Measurements from ENCODE around the gene COL4A1. TPM values are rescaled to one million over a fixed set of nuclear protein-coding genes. Genes with fewer than 3 reads are reported as not detected.
A peak's percentile ranks its signal among the peaks of the same experiment; 100 is the strongest.

COL4A1 gene
- total and polyA plus RNA-seq, 11 donors: 52.6 to 428 (median 184) TPM

DNA sequence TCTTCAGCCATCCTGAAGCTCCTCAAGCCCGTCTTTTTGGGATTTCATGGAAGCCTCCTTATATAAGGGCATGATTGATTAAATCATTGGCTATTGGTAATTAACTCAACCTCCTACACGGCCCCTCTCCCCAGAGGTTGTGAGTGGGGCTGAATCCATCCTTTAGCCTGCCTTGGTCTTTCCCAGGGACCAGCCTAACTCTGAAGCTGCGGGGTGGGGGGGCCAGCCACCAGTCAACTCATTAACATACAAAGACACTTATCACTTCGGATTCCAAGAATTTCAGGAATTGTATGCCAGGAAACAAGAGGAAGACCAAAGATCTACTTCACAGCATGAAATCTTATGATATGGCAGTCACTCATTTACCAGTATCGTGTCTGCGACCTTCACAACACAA is 9.9 kb downstream of the COL4A1 start:
- H3K27ac ChIP-seq: peak overlapping the region in 5 of 12 donors; percentile 4 to 98 (median 7)
- H3K4me1 ChIP-seq: peaks cover 28 to 100% (median 81%) of the 10 kb centered on the region in 12 donors

DNA sequence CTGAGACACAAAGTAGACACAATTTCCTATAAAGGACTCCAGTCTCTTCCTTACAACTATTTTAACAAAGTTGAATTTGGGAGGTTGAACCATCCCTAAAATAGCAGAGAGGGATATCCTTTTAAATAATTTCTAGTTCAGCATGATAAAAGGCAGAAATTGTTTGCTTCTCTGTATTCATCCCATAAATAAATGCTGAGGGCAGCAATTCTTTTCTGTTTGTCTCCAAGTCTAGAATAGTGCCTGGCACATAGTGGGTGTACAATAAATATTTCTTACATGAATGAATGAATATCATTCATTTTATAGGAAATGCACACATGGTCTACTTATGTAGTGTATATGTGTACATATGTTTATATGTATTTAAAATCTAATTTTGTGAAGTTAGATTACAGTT is 12.3 kb downstream of the COL4A1 start:
- no peak overlapping the region for H3K4me3 ChIP-seq
- H3K4me1 ChIP-seq: peaks cover 25 to 88% (median 60%) of the 10 kb centered on the region in 12 donors
- intact Hi-C loops (cut with DNase I): loop anchor here in 1 of 10 donors (5.0 kb wide), 1 partner anchor 32 kb away; no protein-coding TSS in a partner anchor
- TF ChIP-seq POLR2A (IDR thresholded peaks at IDR 0.05): no peak
- TF ChIP-seq, protein P1, sequence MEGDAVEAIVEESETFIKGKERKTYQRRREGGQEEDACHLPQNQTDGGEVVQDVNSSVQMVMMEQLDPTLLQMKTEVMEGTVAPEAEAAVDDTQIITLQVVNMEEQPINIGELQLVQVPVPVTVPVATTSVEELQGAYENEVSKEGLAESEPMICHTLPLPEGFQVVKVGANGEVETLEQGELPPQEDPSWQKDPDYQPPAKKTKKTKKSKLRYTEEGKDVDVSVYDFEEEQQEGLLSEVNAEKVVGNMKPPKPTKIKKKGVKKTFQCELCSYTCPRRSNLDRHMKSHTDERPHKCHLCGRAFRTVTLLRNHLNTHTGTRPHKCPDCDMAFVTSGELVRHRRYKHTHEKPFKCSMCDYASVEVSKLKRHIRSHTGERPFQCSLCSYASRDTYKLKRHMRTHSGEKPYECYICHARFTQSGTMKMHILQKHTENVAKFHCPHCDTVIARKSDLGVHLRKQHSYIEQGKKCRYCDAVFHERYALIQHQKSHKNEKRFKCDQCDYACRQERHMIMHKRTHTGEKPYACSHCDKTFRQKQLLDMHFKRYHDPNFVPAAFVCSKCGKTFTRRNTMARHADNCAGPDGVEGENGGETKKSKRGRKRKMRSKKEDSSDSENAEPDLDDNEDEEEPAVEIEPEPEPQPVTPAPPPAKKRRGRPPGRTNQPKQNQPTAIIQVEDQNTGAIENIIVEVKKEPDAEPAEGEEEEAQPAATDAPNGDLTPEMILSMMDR (IDR thresholded peaks at IDR 0.05): no peak
- no peak for ATAC-seq
- no peaks in the 10 kb centered on the region for H3K9me3 ChIP-seq
- peak overlapping the region in 3 of 12 donors; percentile 45 to 98 (median 53) for H3K27ac ChIP-seq
- peaks cover 0 to 13% (median 0%) of the 10 kb centered on the region in 9 donors for H3K36me3 ChIP-seq
- H3K27me3 ChIP-seq: peaks cover 0 to 10% (median 0%) of the 10 kb centered on the region in 9 donors
- DNase-seq: no peak

More for the DNA sequence above, 9.9 kb downstream of the COL4A1 start:
- ATAC-seq: no peak
- Histone ChIP-seq H3K36me3 (peaks cover 0 to 14% (median 0%) of the 10 kb centered on the region in 9 donors), H3K27me3 (peaks cover 0 to 10% (median 0%) of the 10 kb centered on the region in 9 donors), H3K4me3 (no peak overlapping the region), H3K9me3 (no peaks in the 10 kb centered on the region)
- no peak for TF ChIP-seq POLR2A (IDR thresholded peaks at IDR 0.05)
- TF ChIP-seq, protein P1 (IDR thresholded peaks at IDR 0.05): no peak
- WGBS, 4 donors: 65 to 70% (median 65%) methylated on average over 6 of the region's 6 CpGs
- peak in 2 of 5 donors; percentile 16 to 24 for DNase-seq
- intact Hi-C loops (cut with DNase I): loop anchor here in 1 of 10 donors (5.0 kb wide), 1 partner anchor 35 kb away; no protein-coding TSS in a partner anchor

DNA sequence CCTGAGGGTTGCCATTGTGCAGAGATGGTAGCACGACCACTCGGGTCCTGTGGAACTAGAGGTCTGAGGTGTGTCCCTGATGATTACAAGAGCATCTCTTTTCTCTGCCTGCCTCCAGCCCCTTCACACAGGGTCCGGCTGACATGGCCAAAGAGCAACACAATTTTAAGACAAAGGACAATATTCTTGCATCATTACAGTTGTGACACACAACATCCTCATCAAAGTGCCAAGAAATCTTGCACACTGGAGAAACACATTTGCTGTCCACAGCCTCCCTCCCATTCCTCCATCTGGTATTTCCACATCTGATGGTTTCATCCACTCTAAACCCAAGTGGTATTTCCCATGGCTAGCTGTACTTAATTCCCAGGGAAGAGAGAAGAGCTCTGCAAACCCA is 12.8 kb downstream of the COL4A1 start:
- Histone ChIP-seq H3K27ac (peak overlapping the region in 9 of 12 donors; percentile 10 to 98 (median 45)), H3K9me3 (no peaks in the 10 kb centered on the region), H3K27me3 (peaks cover 0 to 10% (median 0%) of the 10 kb centered on the region in 9 donors), H3K36me3 (peaks cover 0 to 12% (median 3%) of the 10 kb centered on the region in 9 donors), H3K4me3 (no peak overlapping the region), H3K4me1 (peaks cover 22 to 84% (median 55%) of the 10 kb centered on the region in 12 donors)
- DNase-seq (peak in 2 of 5 donors; percentile 3 to 23), ATAC-seq (peak in 2 of 4 donors; percentile 46 to 61)
- WGBS, 4 donors: 69 to 78% (median 76%) methylated on average over 3 of the region's 3 CpGs
- TF ChIP-seq, protein P1 (IDR thresholded peaks at IDR 0.05): no peak
- no peak for TF ChIP-seq POLR2A (IDR thresholded peaks at IDR 0.05)
- intact Hi-C loops (cut with DNase I): no loop called here

DNA sequence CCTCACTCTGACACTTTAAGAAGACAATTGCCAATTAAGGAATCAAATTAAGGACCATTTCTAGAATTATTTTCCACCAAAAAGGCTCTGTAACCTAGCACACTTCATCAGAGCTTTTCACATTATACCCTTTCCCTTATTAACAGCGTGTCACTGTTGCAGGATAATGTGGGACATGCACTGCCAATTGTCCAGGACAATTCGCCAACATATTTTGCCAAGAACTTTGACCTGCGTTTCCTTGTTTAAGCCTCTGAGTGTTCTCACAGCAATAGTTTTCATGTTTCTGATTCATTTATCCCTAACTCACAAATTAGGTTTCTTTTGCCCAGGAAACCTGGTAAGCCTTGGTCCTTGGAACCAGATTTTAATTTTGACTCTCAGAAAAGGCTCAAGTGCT is 13.3 kb downstream of the COL4A1 start:
- H3K4me1 ChIP-seq: peaks cover 22 to 79% (median 50%) of the 10 kb centered on the region in 12 donors
- ATAC-seq (peak in 1 of 4 donors; percentile 40), DNase-seq (peak in 1 of 5 donors; percentile 13)
- peak overlapping the region in 9 of 12 donors; percentile 10 to 98 (median 42) for H3K27ac ChIP-seq
- WGBS, 4 donors: 15 to 31% (median 18%) methylated on average over 3 of the region's 3 CpGs
- peaks cover 0 to 7% (median 0%) of the 10 kb centered on the region in 9 donors for H3K27me3 ChIP-seq
- intact Hi-C loops (cut with DNase I): no loop called here
- H3K9me3 ChIP-seq: no peaks in the 10 kb centered on the region
- peaks cover 0 to 16% (median 5%) of the 10 kb centered on the region in 9 donors for H3K36me3 ChIP-seq
- TF ChIP-seq, protein P1 (IDR thresholded peaks at IDR 0.05): no peak
- TF ChIP-seq POLR2A (IDR thresholded peaks at IDR 0.05): no peak
- no peak overlapping the region for H3K4me3 ChIP-seq

Measured in heart left ventricle (tissue), 16 donors.